HFFc6 (cell line): ENCODE results near the gene RTEL1. TPM values are rescaled to one million over a fixed set of nuclear protein-coding genes. Genes with fewer than 3 reads are reported as not detected.
A peak's percentile ranks its signal among the peaks of the same experiment; 100 is the strongest.

Experiments used
- DNase-seq: peaks from one replicate; pipeline ENCODE4 v3.0.0-alpha.2; 2018
- H3K27ac Mint-ChIP-seq: 2 replicates; pipeline ENCODE4 v1.8.0; 2020; ENCODE audit warnings: mild to moderate bottlenecking, mixed read lengths
- H3K27me3 Mint-ChIP-seq: 2 replicates; pipeline ENCODE4 v1.8.0; 2021; ENCODE audit warnings: mild to moderate bottlenecking, moderate library complexity, mixed read lengths; ENCODE audit not compliant: insufficient read depth
- H3K36me3 Mint-ChIP-seq: 2 replicates; pipeline ENCODE4 v1.8.0; 2021; ENCODE audit warnings: low read depth, mixed read lengths
- H3K4me1 Mint-ChIP-seq: 2 replicates; pipeline ENCODE4 v1.8.0; 2020; ENCODE audit warnings: low read depth, mixed read lengths
- H3K4me3 Mint-ChIP-seq: 2 replicates; pipeline ENCODE4 v1.8.0; 2020; ENCODE audit warnings: mild to moderate bottlenecking, moderate library complexity, mixed read lengths
- H3K9me3 Mint-ChIP-seq: 2 replicates; pipeline ENCODE4 v1.8.0; 2020; ENCODE audit warnings: mild to moderate bottlenecking, mixed read lengths
- total RNA-seq, 6 experiments: library from RNA; stranded (reverse); fragmentation: NEBNext Ultra II Directional; extraction: Animal tissue kit (Norgen Biotek cat#: 25700); gene quantifications; 2 replicates in 1 of 6; 3 replicates in 5 of 6; pipeline ENCODE4 v1.2.3, GENCODE V29; 2021
- TF ChIP-seq, protein P1 (sequence below): fragments of 200-600 bp; sonication (generic); IDR thresholded peaks from 2 replicates; pipeline ENCODE4 v1.5.0; 2021; ENCODE audit warnings: antibody characterized with exemption, mild to moderate bottlenecking

The RTEL1 gene
- total RNA-seq, 6 experiments from 2014 or later: 19.0 to 26.8 (median 22.7) TPM

GRCh38 chr20:63737945-63738686, 80.0 kb downstream of the RTEL1 start:
- DNase-seq: no peak
- Mint-ChIP-seq H3K36me3 (peaks cover 5% of the 10 kb centered on the region; the same call in 1 of the 2 replicates), H3K27ac (no peak overlapping the region), H3K4me3 (no peak overlapping the region), H3K27me3 (peaks cover 2% of the 10 kb centered on the region), H3K4me1 (no peaks in the 10 kb centered on the region), H3K9me3 (no peaks in the 10 kb centered on the region)
- TF ChIP-seq, protein P1, sequence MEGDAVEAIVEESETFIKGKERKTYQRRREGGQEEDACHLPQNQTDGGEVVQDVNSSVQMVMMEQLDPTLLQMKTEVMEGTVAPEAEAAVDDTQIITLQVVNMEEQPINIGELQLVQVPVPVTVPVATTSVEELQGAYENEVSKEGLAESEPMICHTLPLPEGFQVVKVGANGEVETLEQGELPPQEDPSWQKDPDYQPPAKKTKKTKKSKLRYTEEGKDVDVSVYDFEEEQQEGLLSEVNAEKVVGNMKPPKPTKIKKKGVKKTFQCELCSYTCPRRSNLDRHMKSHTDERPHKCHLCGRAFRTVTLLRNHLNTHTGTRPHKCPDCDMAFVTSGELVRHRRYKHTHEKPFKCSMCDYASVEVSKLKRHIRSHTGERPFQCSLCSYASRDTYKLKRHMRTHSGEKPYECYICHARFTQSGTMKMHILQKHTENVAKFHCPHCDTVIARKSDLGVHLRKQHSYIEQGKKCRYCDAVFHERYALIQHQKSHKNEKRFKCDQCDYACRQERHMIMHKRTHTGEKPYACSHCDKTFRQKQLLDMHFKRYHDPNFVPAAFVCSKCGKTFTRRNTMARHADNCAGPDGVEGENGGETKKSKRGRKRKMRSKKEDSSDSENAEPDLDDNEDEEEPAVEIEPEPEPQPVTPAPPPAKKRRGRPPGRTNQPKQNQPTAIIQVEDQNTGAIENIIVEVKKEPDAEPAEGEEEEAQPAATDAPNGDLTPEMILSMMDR: no peak

- Mint-ChIP-seq H3K36me3 (peaks cover 6% of the 10 kb centered on the region; the same call in 1 of the 2 replicates), H3K27me3 (peaks cover 2% of the 10 kb centered on the region), H3K4me1 (no peaks in the 10 kb centered on the region), H3K27ac (no peak overlapping the region), H3K9me3 (no peaks in the 10 kb centered on the region), H3K4me3 (no peak overlapping the region)
- DNase-seq: no peak
- TF ChIP-seq, protein P1: no peak; the same call in 1 of the 2 replicates
Measured at GRCh38 chr20:63738687-63739129, 80.6 kb downstream of the RTEL1 start.

DNA sequence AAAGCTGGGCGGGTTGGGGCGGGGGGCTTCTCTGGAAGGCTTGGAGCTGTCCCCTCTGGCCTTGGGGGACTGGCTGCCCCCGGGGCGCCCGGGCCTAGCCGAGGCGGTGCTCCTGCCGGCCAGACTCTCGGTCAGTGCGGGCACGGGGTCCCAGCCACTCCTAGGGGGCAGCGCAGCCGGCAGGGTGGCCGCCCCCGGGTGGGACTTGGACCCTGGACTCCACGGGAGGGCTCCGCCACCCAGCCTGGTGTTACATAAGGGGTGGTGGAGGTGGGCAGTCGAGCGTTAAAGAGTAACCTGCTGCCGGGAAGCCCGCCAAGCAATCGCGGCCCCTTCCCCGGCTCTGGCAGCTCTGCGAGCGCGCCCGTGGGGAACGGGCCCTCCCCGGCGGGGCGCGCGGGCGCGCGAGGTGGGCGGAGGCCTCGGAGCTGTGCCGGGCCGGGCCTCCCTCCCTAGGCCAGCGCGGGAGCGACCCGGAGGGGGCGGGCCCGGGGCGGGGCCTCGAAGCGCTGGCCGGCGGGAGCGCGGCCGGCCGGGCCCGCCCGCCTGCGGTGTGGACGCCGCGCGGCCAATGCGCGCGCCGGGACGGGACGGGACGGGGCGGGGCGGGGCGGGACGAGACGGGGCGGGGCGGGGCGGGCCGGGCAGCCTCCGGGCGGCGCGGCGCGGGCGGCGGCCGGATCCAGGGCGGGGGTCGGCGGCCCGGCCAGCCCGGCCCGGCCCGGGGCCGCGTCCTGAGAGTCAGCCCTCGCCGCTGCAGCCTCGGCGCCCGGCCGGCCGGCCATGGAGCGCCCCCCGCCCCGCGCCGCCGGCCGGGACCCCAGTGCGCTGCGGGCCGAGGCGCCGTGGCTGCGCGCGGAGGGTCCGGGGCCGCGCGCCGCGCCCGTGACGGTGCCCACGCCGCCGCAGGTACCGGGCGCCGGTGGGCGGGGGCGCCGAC, 81.3 kb downstream of the RTEL1 start, which contains the start of gene SLC2A4RG:
TSS of gene SLC2A4RG (plus strand) at position 647 of the 940 bp plus-strand sequence. CDS start at position 784, 137 bp downstream.
- H3K9me3 Mint-ChIP-seq: no peaks in the 10 kb centered on the region
- H3K4me1 Mint-ChIP-seq: no peaks in the 10 kb centered on the region
- DNase-seq: peak; percentile 28
- H3K4me3 Mint-ChIP-seq: peak within 1 kb of the TSS; percentile 79
- peak within 1 kb of the TSS; percentile 64; the same call in 1 of the 2 replicates for H3K27ac Mint-ChIP-seq
- TF ChIP-seq, protein P1: no peak
- peaks cover 4% of the 10 kb centered on the region; the same call in 1 of the 2 replicates for H3K36me3 Mint-ChIP-seq
- H3K27me3 Mint-ChIP-seq: peaks cover 2% of the 10 kb centered on the region

DNA sequence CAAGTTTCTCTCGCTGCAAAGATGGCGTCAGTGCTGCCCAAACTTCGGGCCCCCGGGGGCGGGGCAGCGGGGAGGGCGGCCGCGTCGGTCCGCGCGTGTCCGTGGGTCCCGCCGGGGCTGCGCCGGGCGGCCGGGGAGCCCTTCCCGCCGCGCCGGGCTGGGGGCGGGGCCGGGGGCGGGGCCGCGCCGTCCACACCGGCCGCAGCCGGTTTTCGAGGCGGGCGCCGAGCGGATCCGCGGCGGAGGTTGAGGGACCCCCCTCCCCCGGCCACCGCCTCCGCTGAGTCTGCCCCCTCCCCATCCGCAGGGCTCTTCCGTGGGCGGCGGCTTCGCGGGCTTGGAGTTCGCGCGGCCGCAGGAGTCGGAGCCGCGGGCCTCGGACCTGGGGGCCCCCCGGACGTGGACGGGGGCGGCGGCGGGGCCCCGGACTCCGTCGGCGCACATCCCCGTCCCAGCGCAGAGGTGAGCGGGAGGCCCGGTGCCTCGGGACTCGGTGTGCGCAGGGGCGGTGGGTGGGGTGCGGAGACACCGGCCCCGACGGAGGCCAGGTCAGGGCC, 82.0 kb downstream of the RTEL1 start:
- Mint-ChIP-seq H3K4me3 (peak overlapping the region; percentile 79), H3K27ac (no peak overlapping the region; the same call in 1 of the 2 replicates), H3K4me1 (no peaks in the 10 kb centered on the region), H3K9me3 (no peaks in the 10 kb centered on the region), H3K27me3 (peaks cover 2% of the 10 kb centered on the region), H3K36me3 (peaks cover 4% of the 10 kb centered on the region; the same call in 1 of the 2 replicates)
- no peak for DNase-seq
- TF ChIP-seq, protein P1: no peak
